Panc1 (cell line): Measurements from ENCODE around the gene CDK5RAP2.

Source experiments
- CTCF ChIP-seq: fragments of 450-650 bp; IDR thresholded peaks from 2 replicates; pipeline ENCODE4 v1.5.1; 2017; ENCODE audit warnings: mild to moderate bottlenecking
- POLR2AphosphoS5 ChIP-seq: IDR thresholded peaks from 2 replicates; pipeline ENCODE4 v1.6.1; 2012; ENCODE audit warnings: mild to moderate bottlenecking, low read depth, low read length, moderate library complexity
- TCF7L2 ChIP-seq: IDR thresholded peaks from 2 replicates; pipeline ENCODE4 v1.6.1; 2011; ENCODE audit warnings: mild to moderate bottlenecking, low read depth, low read length, inconsistent platforms
- TF ChIP-seq, protein P1 (sequence below), 2 experiments: IDR thresholded peaks; 2 replicates each; pipeline ENCODE4 v1.6.1; 2011 to 2012; ENCODE audit warnings: low read depth in 2 of 2, control low read depth in 1 of 2, low read length in 1 of 2, mild to moderate bottlenecking in 1 of 2, moderate library complexity in 1 of 2; ENCODE audit not compliant: insufficient read depth in 1 of 2

DNA sequence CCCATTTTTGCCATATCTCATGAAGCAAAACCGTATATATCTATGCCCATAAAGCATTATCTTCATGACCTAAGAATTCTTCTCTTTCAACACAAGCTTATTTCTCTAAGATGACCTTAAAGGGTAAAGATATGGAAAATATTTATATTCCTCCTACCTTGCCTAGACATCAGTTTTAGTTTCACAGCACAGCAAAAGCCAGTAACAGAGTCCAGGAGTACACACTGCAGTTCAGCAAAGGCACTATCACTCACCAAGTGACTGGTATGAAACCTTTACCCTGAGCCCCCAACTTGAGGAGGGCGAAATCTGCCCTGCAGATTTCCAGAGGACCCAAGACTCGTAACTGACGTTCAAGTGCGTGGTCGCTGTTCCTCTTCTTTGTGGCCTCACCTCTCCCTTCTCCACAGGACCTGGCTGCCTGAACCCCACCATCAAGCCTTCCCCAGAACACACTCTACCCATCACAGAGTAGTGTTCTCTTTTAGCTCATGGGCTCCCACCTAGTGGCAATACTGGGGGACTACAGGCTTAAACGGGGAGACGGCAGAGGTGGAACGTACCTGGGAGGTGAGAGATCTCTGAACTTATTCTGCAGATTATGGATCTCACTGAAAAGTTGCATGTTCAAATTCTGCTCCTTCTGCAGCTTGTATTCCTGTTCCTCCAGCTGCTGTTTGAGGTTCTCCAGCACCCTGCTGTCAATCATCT, 141.0 kb downstream of the CDK5RAP2 start:
- TF ChIP-seq CTCF: peak; percentile 57
- no peak for TF ChIP-seq POLR2AphosphoS5
- no peak for TF ChIP-seq TCF7L2
- TF ChIP-seq, protein P1, sequence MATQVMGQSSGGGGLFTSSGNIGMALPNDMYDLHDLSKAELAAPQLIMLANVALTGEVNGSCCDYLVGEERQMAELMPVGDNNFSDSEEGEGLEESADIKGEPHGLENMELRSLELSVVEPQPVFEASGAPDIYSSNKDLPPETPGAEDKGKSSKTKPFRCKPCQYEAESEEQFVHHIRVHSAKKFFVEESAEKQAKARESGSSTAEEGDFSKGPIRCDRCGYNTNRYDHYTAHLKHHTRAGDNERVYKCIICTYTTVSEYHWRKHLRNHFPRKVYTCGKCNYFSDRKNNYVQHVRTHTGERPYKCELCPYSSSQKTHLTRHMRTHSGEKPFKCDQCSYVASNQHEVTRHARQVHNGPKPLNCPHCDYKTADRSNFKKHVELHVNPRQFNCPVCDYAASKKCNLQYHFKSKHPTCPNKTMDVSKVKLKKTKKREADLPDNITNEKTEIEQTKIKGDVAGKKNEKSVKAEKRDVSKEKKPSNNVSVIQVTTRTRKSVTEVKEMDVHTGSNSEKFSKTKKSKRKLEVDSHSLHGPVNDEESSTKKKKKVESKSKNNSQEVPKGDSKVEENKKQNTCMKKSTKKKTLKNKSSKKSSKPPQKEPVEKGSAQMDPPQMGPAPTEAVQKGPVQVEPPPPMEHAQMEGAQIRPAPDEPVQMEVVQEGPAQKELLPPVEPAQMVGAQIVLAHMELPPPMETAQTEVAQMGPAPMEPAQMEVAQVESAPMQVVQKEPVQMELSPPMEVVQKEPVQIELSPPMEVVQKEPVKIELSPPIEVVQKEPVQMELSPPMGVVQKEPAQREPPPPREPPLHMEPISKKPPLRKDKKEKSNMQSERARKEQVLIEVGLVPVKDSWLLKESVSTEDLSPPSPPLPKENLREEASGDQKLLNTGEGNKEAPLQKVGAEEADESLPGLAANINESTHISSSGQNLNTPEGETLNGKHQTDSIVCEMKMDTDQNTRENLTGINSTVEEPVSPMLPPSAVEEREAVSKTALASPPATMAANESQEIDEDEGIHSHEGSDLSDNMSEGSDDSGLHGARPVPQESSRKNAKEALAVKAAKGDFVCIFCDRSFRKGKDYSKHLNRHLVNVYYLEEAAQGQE (IDR thresholded peaks at IDR 0.05; ENCODE audit: insufficient read depth in 1 of 2, low read depth in 2 of 2, low read length in 1 of 2): no peak
